ENCODE results near the gene C2CD4B.

C2CD4B gene

GRCh38 chr15:62124973-62125303 lies 40.1 kb downstream of the C2CD4B start:
- Histone ChIP-seq H3K4me3 (replicated peaks; ENCODE audit: insufficient read depth, low read length) (no peak overlapping the region), H3K27ac (replicated peaks) (no peak overlapping the region), H3K27me3 (ENCODE audit: insufficient read depth, poor library complexity, severe bottlenecking) (peaks cover under 1% of the 10 kb centered on the region)
- no peak for DNase-seq (ENCODE audit: low read depth in 1 of 2, low spot score in 1 of 2)
- TF ChIP-seq POLR2AphosphoS5 (IDR thresholded peaks at IDR 0.05; ENCODE audit: low read depth), result no peak
- TF ChIP-seq GABPA (IDR thresholded peaks at IDR 0.05; ENCODE audit: low read depth), result no peak
- TF ChIP-seq SPI1 (IDR thresholded peaks at IDR 0.05; ENCODE audit: borderline replicate concordance, low read depth), result no peak
- no peak for TF ChIP-seq CTCF (IDR thresholded peaks at IDR 0.05; ENCODE audit: insufficient read depth, low read length)
- TF ChIP-seq REST (IDR thresholded peaks at IDR 0.05; ENCODE audit: insufficient replicate concordance, low read depth), result no peak

GRCh38 chr15:62124176-62124972 lies 40.7 kb downstream of the C2CD4B start:
- no peak for DNase-seq (ENCODE audit: low read depth in 1 of 2, low spot score in 1 of 2)
- Histone ChIP-seq H3K4me3 (replicated peaks; ENCODE audit: insufficient read depth, low read length) (no peak overlapping the region), H3K27ac (replicated peaks) (no peak overlapping the region), H3K27me3 (ENCODE audit: insufficient read depth, poor library complexity, severe bottlenecking) (no peaks in the 10 kb centered on the region)
- TF ChIP-seq CTCF (IDR thresholded peaks at IDR 0.05; ENCODE audit: insufficient read depth, low read length), result no peak
- TF ChIP-seq POLR2AphosphoS5 (IDR thresholded peaks at IDR 0.05; ENCODE audit: low read depth), result no peak
- TF ChIP-seq REST (IDR thresholded peaks at IDR 0.05; ENCODE audit: insufficient replicate concordance, low read depth), result no peak
- TF ChIP-seq SPI1 (IDR thresholded peaks at IDR 0.05; ENCODE audit: borderline replicate concordance, low read depth), result no peak
- no peak for TF ChIP-seq GABPA (IDR thresholded peaks at IDR 0.05; ENCODE audit: low read depth)

- no peak for DNase-seq (ENCODE audit: low read depth in 1 of 2, low spot score in 1 of 2)
- H3K27ac ChIP-seq (replicated peaks), result no peak overlapping the region
- TF ChIP-seq SPI1 (IDR thresholded peaks at IDR 0.05; ENCODE audit: borderline replicate concordance, low read depth), result peak; percentile 78
- TF ChIP-seq GABPA (IDR thresholded peaks at IDR 0.05; ENCODE audit: low read depth), result no peak
- no peak for TF ChIP-seq REST (IDR thresholded peaks at IDR 0.05; ENCODE audit: insufficient replicate concordance, low read depth)
- no peak for TF ChIP-seq POLR2AphosphoS5 (IDR thresholded peaks at IDR 0.05; ENCODE audit: low read depth)
- TF ChIP-seq CTCF (IDR thresholded peaks at IDR 0.05; ENCODE audit: insufficient read depth, low read length), result no peak
Measured at GRCh38 chr15:62122249-62122648, 42.8 kb downstream of the C2CD4B start.

More at GRCh38 chr15:62122249-62122648, 42.8 kb downstream of the C2CD4B start:
- H3K27me3 ChIP-seq (ENCODE audit: insufficient read depth, poor library complexity, severe bottlenecking), result no peaks in the 10 kb centered on the region
- no peak overlapping the region for H3K4me3 ChIP-seq (replicated peaks; ENCODE audit: insufficient read depth, low read length)

All from HL-60 (cell line).